Endothelial cell of hepatic sinusoid (primary cell): ENCODE data around the gene C18orf32.
"Not testable (repeated sequence)": the region's sequence is repeated elsewhere in the genome, so short reads cannot be mapped to it uniquely, and the experiment has no call there.

ENCODE experiments used
- in situ Hi-C: cut with HindIII; loops from 2 replicates; pipeline ENCODE4 v1.10.0; 2017; ENCODE audit warnings: low sequenced_read_pairs

The C18orf32 gene

GRCh38 chr18:49503931-49504330, 16.9 kb upstream of the C18orf32 start:
- in situ Hi-C loops = loop anchor here (5.0 kb wide), 1 partner anchor 53 kb away; no protein-coding TSS in a partner anchor

DNA sequence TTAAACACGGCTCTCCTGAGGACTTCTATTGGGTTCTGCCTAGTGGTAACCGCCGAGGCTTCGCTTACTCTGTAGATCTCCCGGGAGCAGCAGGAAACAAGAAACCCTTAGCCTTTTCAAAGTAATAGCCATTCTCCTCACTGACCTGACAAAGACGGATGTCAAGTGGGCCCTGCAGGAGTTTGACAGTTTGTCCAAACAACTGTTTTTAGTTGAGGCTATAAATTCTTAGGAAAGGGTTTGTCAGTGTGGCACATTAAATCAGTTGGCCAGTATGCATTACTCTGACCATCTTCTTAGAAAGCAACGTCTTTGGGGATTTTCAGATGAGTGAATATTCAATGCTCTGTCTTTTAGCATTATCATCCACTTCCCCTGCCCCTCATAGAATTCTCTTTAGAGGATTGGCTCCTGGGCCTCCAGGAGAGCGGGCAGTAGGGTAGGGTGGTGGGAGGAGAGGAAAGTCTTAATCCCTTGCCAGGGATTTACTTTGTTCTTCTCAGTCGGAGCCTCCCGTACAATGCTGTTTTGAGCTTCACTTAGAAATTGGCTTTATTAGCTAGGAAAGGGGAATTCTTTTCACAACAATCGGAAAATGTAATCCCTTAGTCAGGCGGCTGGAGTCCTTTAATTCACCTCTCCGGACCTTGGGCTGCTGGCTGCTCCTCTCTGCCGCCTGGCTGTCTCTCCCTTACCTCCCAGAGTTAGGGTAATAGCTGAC, 13.3 kb upstream of the C18orf32 start:
- in situ Hi-C loops = loop anchor here (5.0 kb wide), 1 partner anchor 57 kb away; no protein-coding TSS in a partner anchor

DNA sequence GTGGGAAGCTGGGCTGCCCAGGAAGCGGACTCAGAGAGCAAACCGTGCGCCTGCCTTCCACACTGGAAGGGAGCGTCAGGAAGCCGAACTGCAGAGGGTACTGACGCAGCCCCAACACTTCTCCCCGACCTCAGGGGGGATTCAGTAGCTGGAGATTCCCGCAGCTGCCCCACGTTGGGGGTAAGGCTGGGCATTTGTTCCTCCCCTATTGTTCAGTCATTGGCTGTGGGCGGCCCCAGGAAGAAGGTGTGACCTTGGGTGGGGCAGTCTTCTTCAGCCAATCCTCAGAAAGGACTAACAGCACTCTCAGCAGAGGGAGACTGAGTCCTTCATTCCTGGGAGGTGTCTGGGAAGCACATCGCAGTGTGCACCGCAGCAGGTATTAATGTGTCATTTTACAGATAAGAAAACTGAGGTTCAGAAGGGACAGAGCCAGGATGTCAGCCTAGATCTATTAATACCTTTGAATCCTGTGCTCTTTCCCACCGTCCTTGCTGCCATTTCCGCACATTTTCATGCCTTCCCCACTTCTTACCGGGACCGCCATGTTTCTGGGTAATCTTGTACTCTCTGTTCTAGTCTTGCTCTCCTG, 12.1 kb upstream of the C18orf32 start:
- in situ Hi-C loops = no loop called here

- in situ Hi-C loops = no loop called here
Observed at GRCh38 chr18:49495480-49495879, 8.4 kb upstream of the C18orf32 start.

- in situ Hi-C loops = no loop called here
Observed at GRCh38 chr18:49495076-49495475, 8.0 kb upstream of the C18orf32 start.

DNA sequence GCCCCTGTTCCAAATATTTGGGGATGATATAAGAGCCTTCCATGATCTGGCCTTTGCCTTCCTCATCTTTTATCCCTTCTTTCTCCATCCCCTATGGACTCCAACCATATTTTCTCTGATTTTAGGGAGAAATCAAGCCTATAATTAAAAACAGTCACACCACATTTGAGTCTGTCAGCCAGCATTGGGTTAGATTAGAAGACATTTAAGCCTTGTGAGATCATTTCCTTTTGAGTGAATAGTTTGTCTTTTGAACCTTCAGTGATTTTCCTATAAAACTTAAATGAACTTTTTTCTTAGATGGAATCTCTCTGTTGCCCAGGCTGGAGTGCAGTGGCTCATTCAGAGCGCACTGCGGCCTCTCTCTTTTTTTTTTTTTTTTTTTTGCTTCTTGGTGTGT, 7.6 kb upstream of the C18orf32 start:
- in situ Hi-C loops = no loop called here

- in situ Hi-C loops = no loop called here
Observed at GRCh38 chr18:49492694-49493033, 5.6 kb upstream of the C18orf32 start.

GRCh38 chr18:49491857-49492693, 5.0 kb upstream of the C18orf32 start, which contains the start of gene RPL17:
Gene RPL17, minus strand, starts transcription at chr18:49492465.
- in situ Hi-C loops = no loop called here

DNA sequence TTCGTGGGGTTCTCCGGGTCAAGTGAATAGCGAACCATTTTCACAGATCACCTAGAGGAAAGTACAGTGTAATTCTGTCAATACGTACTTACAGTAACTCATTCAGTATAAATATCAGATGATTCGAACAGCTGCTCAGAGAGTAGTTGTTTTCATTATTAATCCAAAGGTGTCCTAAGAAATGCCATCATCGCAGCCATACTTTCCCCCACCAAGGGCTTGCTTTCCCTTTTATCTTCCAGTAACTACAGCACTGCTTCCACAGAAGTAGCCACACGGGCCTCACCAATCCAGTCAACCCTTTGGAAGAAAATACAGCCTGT, 4.5 kb upstream of the C18orf32 start:
- in situ Hi-C loops = no loop called here

- in situ Hi-C loops = no loop called here
Observed at GRCh38 chr18:49490246-49490762, 3.3 kb upstream of the C18orf32 start.

- in situ Hi-C loops = no loop called here
Observed at GRCh38 chr18:49487711-49488310, 777 bp upstream of the C18orf32 start.

GRCh38 chr18:49486606-49486952, 455 bp downstream of the C18orf32 start:
- in situ Hi-C loops = no loop called here

GRCh38 chr18:49486134-49486533, 900 bp downstream of the C18orf32 start:
- in situ Hi-C loops = no loop called here

GRCh38 chr18:49483198-49483597, 3.8 kb downstream of the C18orf32 start:
- in situ Hi-C loops = no loop called here

DNA sequence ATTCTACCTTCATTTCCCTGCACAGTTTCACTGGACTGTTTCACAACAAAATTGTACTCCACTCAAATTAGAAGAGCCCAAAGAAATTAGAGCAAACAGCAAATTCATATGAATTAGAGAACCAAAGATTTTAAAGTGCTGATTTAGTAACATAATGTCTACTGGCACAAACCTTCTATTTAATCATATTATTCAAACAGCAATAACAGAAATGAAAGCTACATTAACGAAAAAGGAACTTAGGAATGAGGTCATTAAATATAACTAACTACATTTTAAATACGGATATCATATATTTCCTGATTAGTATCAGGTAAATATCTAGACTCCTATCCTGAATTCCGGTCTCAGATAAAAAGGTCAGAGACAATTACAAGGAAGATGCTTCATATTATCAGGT, 5.1 kb downstream of the C18orf32 start:
- in situ Hi-C loops = no loop called here

DNA sequence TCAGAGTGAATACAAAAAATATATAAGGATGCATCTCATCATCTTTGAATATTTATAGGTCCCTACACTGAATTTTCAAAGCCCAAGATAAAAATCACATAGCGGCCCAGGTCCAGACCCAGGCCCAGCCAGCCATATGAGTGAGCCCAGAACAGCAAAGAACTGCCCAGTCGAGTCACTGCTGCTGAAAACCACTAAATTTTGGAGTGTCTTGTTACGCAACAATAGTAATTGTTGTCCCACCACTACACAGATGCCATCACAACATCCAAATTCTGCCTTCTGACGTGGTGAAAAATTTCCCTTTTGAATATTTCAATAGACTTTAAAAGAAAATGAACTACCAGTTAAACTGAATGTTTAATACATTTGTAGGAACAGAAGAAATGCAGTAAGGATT, 5.7 kb downstream of the C18orf32 start:
- in situ Hi-C loops = no loop called here

DNA sequence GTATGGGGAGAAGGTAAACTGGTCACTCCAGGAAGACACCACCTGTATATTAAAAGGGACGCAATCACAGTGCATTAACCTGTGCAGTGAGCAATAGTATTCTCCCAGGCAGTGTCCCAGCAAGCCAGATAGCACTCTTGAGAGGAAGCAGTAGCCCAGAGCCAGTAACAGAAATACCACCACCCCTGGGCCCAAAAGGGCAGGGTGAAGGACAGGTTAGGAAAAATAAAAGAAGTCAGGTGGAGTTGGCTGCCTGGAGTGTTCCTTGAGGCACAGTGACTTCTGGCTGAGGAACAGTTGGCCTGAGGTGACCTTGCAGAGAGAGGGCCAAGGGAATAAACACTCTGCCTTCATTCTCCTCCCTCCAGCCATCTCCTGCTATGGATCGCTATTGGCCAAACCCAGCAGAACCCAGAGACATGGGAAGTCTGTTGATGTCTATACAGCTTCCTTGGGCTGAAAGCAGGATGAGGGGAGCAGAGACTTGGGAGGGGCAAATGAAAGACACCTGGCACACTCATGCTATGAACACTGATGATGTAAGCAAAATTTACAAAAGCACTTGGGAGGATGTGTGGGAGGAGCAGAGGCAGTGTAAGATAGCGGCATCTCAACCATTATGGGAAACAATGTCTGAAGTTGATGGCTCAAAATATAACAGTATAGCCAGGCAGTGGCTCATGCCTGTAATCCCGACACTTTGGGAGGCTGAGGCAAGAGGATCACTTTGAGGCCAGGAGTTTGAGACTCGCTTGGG, 7.5 kb downstream of the C18orf32 start:
- in situ Hi-C loops = no loop called here

- in situ Hi-C loops = no loop called here
Observed at GRCh38 chr18:49476664-49477411, 10.2 kb downstream of the C18orf32 start.

DNA sequence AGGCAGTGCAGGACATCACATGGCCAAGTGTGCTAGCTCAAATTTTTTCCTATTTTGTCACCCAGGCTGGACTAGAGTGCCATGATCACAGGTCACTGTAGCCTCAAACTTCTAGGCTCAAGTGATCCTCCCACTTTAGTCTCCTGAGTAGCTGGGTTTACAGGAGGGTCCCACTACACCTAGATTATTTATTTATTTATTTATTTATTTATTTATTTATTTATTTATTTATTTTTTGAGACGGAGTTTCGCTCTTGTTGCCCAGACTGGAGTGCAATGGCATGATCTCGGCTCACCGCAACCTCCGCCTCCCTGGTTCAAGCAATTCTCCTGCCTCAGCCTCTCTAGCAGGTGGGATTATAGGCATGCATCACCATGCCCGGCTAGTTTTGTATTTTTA, 12.1 kb downstream of the C18orf32 start:
- in situ Hi-C loops = not testable (repeated sequence)

- in situ Hi-C loops = no loop called here
Observed at GRCh38 chr18:49473721-49474120, 13.3 kb downstream of the C18orf32 start.
